Stimulated activated naive CD8-positive, alpha-beta T cell treated with anti-CD3 and anti-CD28 coated beads, Interleukin-15, Interleukin-2, amounts not matched to agents 100 ng/mL and 50 ng/mL, for 24 hours (primary cell): ENCODE measurements around the gene SASS6.
A peak's percentile ranks its signal among the peaks of the same experiment; 100 is the strongest.

Experiments used
- H3K27ac Mint-ChIP-seq: one replicate; pipeline ENCODE4 v1.8.0; 2021; ENCODE audit warnings: mild to moderate bottlenecking, mixed read lengths
- H3K27me3 Mint-ChIP-seq: one replicate; pipeline ENCODE4 v1.8.0; 2021; ENCODE audit warnings: mixed read lengths
- H3K36me3 Mint-ChIP-seq: one replicate; pipeline ENCODE4 v1.8.0; 2021; ENCODE audit warnings: low read depth, mixed read lengths
- H3K4me1 Mint-ChIP-seq: one replicate; pipeline ENCODE4 v1.8.0; 2021; ENCODE audit warnings: low read depth, mixed read lengths
- H3K4me3 Mint-ChIP-seq: one replicate; pipeline ENCODE4 v1.8.0; 2021; ENCODE audit warnings: mild to moderate bottlenecking, mixed read lengths
- H3K9me3 Mint-ChIP-seq: one replicate; pipeline ENCODE4 v1.8.0; 2021; ENCODE audit warnings: mixed read lengths

Gene SASS6

GRCh38 chr1:100134872-100135271 is 2.1 kb upstream of the SASS6 start:
- peaks cover 33% of the 10 kb centered on the region for H3K36me3 Mint-ChIP-seq
- peaks cover 38% of the 10 kb centered on the region for H3K4me1 Mint-ChIP-seq
- no peak overlapping the region for H3K27ac Mint-ChIP-seq
- no peaks in the 10 kb centered on the region for H3K9me3 Mint-ChIP-seq
- H3K27me3 Mint-ChIP-seq: no peaks in the 10 kb centered on the region
- H3K4me3 Mint-ChIP-seq: peak overlapping the region; percentile 12

- H3K9me3 Mint-ChIP-seq: no peaks in the 10 kb centered on the region
- H3K4me1 Mint-ChIP-seq: peaks cover 48% of the 10 kb centered on the region
- peaks cover 14% of the 10 kb centered on the region for H3K36me3 Mint-ChIP-seq
- H3K27ac Mint-ChIP-seq: peak overlapping the region; percentile 96
- peak overlapping the region; percentile 98 for H3K4me3 Mint-ChIP-seq
- no peaks in the 10 kb centered on the region for H3K27me3 Mint-ChIP-seq
These were observed 1.1 kb downstream of the SASS6 start for GRCh38 chr1:100131623-100132022.

- Mint-ChIP-seq H3K4me3 (peak overlapping the region; percentile 45), H3K27me3 (no peaks in the 10 kb centered on the region), H3K27ac (no peak overlapping the region), H3K4me1 (peaks cover 48% of the 10 kb centered on the region), H3K36me3 (peaks cover 19% of the 10 kb centered on the region), H3K9me3 (no peaks in the 10 kb centered on the region)
These were observed 2.1 kb downstream of the SASS6 start for GRCh38 chr1:100130552-100131077.

- Mint-ChIP-seq H3K36me3 (peaks cover 28% of the 10 kb centered on the region), H3K27me3 (no peaks in the 10 kb centered on the region), H3K4me3 (no peak overlapping the region), H3K4me1 (peaks cover 31% of the 10 kb centered on the region), H3K9me3 (no peaks in the 10 kb centered on the region), H3K27ac (no peak overlapping the region)
These were observed 5.5 kb downstream of the SASS6 start for GRCh38 chr1:100127226-100127625.

GRCh38 chr1:100122177-100122576 is 10.6 kb downstream of the SASS6 start:
- H3K27ac Mint-ChIP-seq: no peak overlapping the region
- no peaks in the 10 kb centered on the region for H3K27me3 Mint-ChIP-seq
- H3K9me3 Mint-ChIP-seq: no peaks in the 10 kb centered on the region
- no peak overlapping the region for H3K4me3 Mint-ChIP-seq
- H3K36me3 Mint-ChIP-seq: peaks cover 44% of the 10 kb centered on the region
- no peaks in the 10 kb centered on the region for H3K4me1 Mint-ChIP-seq

- Mint-ChIP-seq H3K36me3 (peaks cover 41% of the 10 kb centered on the region), H3K27ac (no peak overlapping the region), H3K27me3 (no peaks in the 10 kb centered on the region), H3K9me3 (no peaks in the 10 kb centered on the region), H3K4me3 (no peak overlapping the region), H3K4me1 (no peaks in the 10 kb centered on the region)
These were observed 17.2 kb downstream of the SASS6 start for GRCh38 chr1:100115524-100115923.

- H3K27ac Mint-ChIP-seq: no peak overlapping the region
- no peaks in the 10 kb centered on the region for H3K9me3 Mint-ChIP-seq
- H3K4me3 Mint-ChIP-seq: no peak overlapping the region
- H3K36me3 Mint-ChIP-seq: peaks cover 59% of the 10 kb centered on the region
- no peaks in the 10 kb centered on the region for H3K27me3 Mint-ChIP-seq
- H3K4me1 Mint-ChIP-seq: no peaks in the 10 kb centered on the region
These were observed 23.1 kb downstream of the SASS6 start for GRCh38 chr1:100109554-100110066.

GRCh38 chr1:100107696-100108095 is 25.0 kb downstream of the SASS6 start:
- H3K9me3 Mint-ChIP-seq: no peaks in the 10 kb centered on the region
- H3K36me3 Mint-ChIP-seq: peaks cover 68% of the 10 kb centered on the region
- no peak overlapping the region for H3K4me3 Mint-ChIP-seq
- no peak overlapping the region for H3K27ac Mint-ChIP-seq
- H3K27me3 Mint-ChIP-seq: no peaks in the 10 kb centered on the region
- no peaks in the 10 kb centered on the region for H3K4me1 Mint-ChIP-seq

- H3K4me1 Mint-ChIP-seq: no peaks in the 10 kb centered on the region
- no peaks in the 10 kb centered on the region for H3K9me3 Mint-ChIP-seq
- no peak overlapping the region for H3K4me3 Mint-ChIP-seq
- no peaks in the 10 kb centered on the region for H3K27me3 Mint-ChIP-seq
- peaks cover 76% of the 10 kb centered on the region for H3K36me3 Mint-ChIP-seq
- no peak overlapping the region for H3K27ac Mint-ChIP-seq
These were observed 31.2 kb downstream of the SASS6 start for GRCh38 chr1:100101564-100101963.

GRCh38 chr1:100100202-100100601 is 32.5 kb downstream of the SASS6 start:
- H3K4me1 Mint-ChIP-seq: no peaks in the 10 kb centered on the region
- H3K4me3 Mint-ChIP-seq: no peak overlapping the region
- H3K36me3 Mint-ChIP-seq: peaks cover 78% of the 10 kb centered on the region
- no peaks in the 10 kb centered on the region for H3K9me3 Mint-ChIP-seq
- no peaks in the 10 kb centered on the region for H3K27me3 Mint-ChIP-seq
- no peak overlapping the region for H3K27ac Mint-ChIP-seq

GRCh38 chr1:100090471-100090870 is 42.3 kb downstream of the SASS6 start:
- H3K4me3 Mint-ChIP-seq: no peak overlapping the region
- peaks cover 68% of the 10 kb centered on the region for H3K36me3 Mint-ChIP-seq
- no peaks in the 10 kb centered on the region for H3K9me3 Mint-ChIP-seq
- no peak overlapping the region for H3K27ac Mint-ChIP-seq
- no peaks in the 10 kb centered on the region for H3K27me3 Mint-ChIP-seq
- H3K4me1 Mint-ChIP-seq: no peaks in the 10 kb centered on the region

- Mint-ChIP-seq H3K4me1 (no peaks in the 10 kb centered on the region), H3K9me3 (no peaks in the 10 kb centered on the region), H3K4me3 (no peak overlapping the region), H3K27ac (no peak overlapping the region), H3K36me3 (peaks cover 69% of the 10 kb centered on the region), H3K27me3 (no peaks in the 10 kb centered on the region)
These were observed 43.6 kb downstream of the SASS6 start for GRCh38 chr1:100089082-100089481.

- peaks cover 53% of the 10 kb centered on the region for H3K36me3 Mint-ChIP-seq
- H3K4me1 Mint-ChIP-seq: no peaks in the 10 kb centered on the region
- H3K4me3 Mint-ChIP-seq: no peak overlapping the region
- H3K27ac Mint-ChIP-seq: no peak overlapping the region
- no peaks in the 10 kb centered on the region for H3K27me3 Mint-ChIP-seq
- no peaks in the 10 kb centered on the region for H3K9me3 Mint-ChIP-seq
These were observed 45.3 kb downstream of the SASS6 start for GRCh38 chr1:100087396-100087795.

GRCh38 chr1:100080331-100080730 is 52.4 kb downstream of the SASS6 start:
- no peak overlapping the region for H3K4me3 Mint-ChIP-seq
- H3K9me3 Mint-ChIP-seq: no peaks in the 10 kb centered on the region
- H3K27ac Mint-ChIP-seq: no peak overlapping the region
- H3K4me1 Mint-ChIP-seq: peaks cover 7% of the 10 kb centered on the region
- no peaks in the 10 kb centered on the region for H3K27me3 Mint-ChIP-seq
- peaks cover 48% of the 10 kb centered on the region for H3K36me3 Mint-ChIP-seq

- peaks cover 61% of the 10 kb centered on the region for H3K36me3 Mint-ChIP-seq
- H3K9me3 Mint-ChIP-seq: no peaks in the 10 kb centered on the region
- H3K4me1 Mint-ChIP-seq: peaks cover 12% of the 10 kb centered on the region
- no peak overlapping the region for H3K4me3 Mint-ChIP-seq
- H3K27me3 Mint-ChIP-seq: no peaks in the 10 kb centered on the region
- H3K27ac Mint-ChIP-seq: peak overlapping the region; percentile 43
These were observed 55.2 kb downstream of the SASS6 start for GRCh38 chr1:100077531-100077930.

- H3K27me3 Mint-ChIP-seq: no peaks in the 10 kb centered on the region
These were observed 56.0 kb downstream of the SASS6 start for GRCh38 chr1:100076744-100077143.

More at GRCh38 chr1:100076744-100077143, 56.0 kb downstream of the SASS6 start:
- Mint-ChIP-seq H3K27ac (no peak overlapping the region), H3K4me1 (peaks cover 12% of the 10 kb centered on the region), H3K9me3 (no peaks in the 10 kb centered on the region), H3K36me3 (peaks cover 61% of the 10 kb centered on the region), H3K4me3 (no peak overlapping the region)
